Peyer's patch (tissue), 4 donors: ENCODE results near the gene CDC42SE2.

Experiments
- CTCF ChIP-seq, 6 experiments: fragments of 450-650 bp in 4 of 6; fragments of 200-600 bp in 2 of 6; sonication (generic) in 1 of 6; IDR thresholded peaks; one replicate each; pipeline ENCODE4 v1.5.1; 2017 to 2019; ENCODE audit warnings: antibody characterized with exemption in 6 of 6, mild to moderate bottlenecking in 3 of 6, moderate library complexity in 1 of 6
- POLR2A ChIP-seq, 2 donors: fragments of 450-650 bp; IDR thresholded peaks; one replicate each; pipeline ENCODE4 v1.5.1; 2017; ENCODE audit warnings: antibody characterized with exemption in 2 of 2, mild to moderate bottlenecking in 2 of 2, moderate library complexity in 2 of 2

GRCh38 chr5:131274326-131275063, 10.6 kb downstream of the CDC42SE2 start:
- TF ChIP-seq CTCF (IDR thresholded peaks at IDR 0.05) (no peak), POLR2A (IDR thresholded peaks at IDR 0.05) (no peak)
